HuH-7.5 (cell line): Measurements from ENCODE around the gene CEACAM5.
"Not testable (repeated sequence)": the region's sequence is repeated elsewhere in the genome, so short reads cannot be mapped to it uniquely, and the experiment has no call there.

Source experiments
- DNase-seq: peaks from one replicate; pipeline ENCODE4 v3.0.0; 2011; ENCODE audit warnings: low spot score

Gene CEACAM5

GRCh38 chr19:41740415-41741243 lies 32.2 kb downstream of the CEACAM5 start:
- DNase-seq, result no peak

- DNase-seq, result no peak
These were observed 32.8 kb downstream of the CEACAM5 start for GRCh38 chr19:41741244-41741554.

GRCh38 chr19:41744850-41745249 lies 36.4 kb downstream of the CEACAM5 start:
- no peak for DNase-seq

DNA sequence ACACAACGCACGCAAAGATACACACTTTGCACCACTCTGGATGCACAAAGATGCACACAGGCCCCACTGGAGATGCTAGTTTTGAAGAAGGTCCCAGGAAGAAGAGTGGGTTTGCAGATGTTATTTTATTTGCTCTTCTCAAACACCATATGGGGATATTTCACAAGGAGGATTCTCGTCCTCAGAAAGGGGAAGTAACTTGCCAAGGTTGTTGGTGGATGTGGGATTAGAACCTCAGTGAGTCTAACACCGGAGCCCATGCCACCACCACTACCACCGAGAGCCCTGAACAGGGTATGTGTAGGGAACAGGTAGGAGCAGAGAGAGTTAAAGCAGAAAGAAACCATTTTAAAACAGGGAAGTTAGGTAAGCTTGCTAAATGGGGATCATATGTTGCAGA lies 37.3 kb downstream of the CEACAM5 start:
- no peak for DNase-seq

DNA sequence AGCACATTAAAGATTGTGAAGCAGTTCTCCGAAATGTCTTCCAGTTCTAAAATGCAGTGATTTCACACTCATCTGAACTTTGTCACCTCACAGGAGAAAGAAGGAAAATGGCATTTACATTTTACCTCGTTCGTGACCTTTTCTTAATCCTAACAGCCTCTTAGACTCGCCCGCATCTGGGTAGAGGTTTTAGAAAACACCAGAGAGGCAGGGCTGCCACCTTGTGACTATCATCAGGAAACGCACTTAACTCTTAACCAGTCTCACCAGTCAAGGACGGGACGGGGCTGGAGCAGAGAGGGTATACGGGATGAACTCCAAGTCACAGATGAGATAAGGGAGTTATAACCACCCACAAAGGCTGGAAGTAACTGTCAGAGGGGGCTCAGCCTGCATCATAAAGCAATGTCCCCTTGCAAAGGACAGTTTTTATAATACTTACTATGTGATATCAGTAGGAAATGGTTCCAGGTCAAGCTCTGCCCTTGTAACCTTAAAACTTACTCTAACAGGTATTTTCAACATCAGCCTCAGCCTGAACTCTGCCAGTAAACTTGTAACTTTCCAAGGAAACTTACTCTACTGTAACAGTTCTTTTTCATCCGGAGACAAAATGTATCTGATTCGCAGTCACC lies 38.3 kb downstream of the CEACAM5 start:
- peak; percentile 35 for DNase-seq

- DNase-seq, result no peak
These were observed 39.6 kb downstream of the CEACAM5 start for GRCh38 chr19:41748012-41748411.

GRCh38 chr19:41750248-41751134 lies 42.1 kb downstream of the CEACAM5 start:
- DNase-seq, result not testable (repeated sequence)

- DNase-seq, result peak; percentile 31
These were observed 44.7 kb downstream of the CEACAM5 start for GRCh38 chr19:41753159-41753558.

DNA sequence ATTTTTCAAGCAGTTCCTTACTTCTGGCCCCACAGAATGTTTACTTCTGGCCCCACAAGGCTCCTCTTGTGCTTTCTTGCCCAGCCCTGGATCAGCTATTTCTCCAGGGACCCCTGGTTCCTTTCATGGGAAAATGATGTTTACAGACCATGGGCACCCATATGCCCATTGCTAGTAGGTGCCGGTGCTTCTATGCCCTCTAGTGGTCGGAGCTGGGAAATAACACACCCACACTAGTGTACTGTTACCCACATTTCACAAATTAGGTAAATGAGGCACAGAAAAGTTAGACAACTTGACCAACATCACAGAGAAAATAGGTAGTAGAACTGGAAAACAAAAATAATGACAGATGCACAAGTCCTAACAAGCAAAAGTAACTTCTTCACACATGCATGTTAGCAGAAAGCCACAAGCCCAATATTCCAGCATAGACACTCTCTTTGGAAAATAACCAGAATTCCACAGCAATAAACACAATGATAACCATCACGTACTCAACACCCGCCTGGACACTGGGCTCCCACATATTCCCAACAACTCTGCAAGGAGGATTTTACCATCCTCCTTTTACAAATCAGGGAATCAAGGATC lies 45.6 kb downstream of the CEACAM5 start:
- DNase-seq, result no peak

- DNase-seq, result no peak
These were observed 47.0 kb downstream of the CEACAM5 start, which contains the start of gene CEACAM6 for GRCh38 chr19:41755328-41755913. Gene CEACAM6 (plus strand): TSS chr19:41755530. CDS start chr19:41755639, 109 bp downstream.

GRCh38 chr19:41758846-41759245 lies 50.4 kb downstream of the CEACAM5 start:
- DNase-seq, result no peak

DNA sequence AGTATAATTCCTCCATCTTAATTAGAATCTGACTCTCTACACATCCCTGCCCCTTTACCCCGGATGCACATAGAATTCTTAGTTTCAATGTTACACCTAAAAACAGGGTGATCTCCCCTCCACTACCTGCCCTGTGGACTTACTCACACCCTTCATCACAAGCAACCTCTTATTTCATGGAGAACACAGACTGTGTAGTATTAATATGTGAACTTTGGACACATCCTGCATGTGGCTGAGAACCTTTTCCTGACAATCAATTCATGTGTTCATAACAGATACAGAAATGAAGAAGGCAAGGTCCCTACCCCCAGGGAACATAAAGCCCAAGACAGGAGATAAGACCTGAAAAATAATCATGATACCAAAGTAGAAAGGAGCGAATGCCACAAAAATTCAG lies 58.7 kb downstream of the CEACAM5 start:
- no peak for DNase-seq

DNA sequence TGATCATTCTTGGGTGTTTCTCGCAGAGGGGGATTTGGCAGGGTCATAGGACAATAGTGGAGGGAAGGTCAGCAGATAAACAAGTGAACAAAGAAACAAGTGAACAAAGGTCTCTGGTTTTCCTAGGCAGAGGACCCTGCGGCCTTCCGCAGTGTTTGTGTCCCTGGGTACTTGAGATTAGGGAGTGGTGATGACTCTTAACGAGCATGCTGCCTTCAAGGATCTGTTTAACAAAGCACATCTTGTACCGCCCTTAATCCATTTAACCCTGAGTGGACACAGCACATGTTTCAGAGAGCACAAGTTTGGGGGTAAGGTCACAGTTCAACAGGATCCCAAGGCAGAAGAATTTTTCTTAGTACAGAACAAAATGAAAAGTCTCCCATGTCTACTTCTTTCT lies 59.7 kb downstream of the CEACAM5 start:
- DNase-seq, result not testable (repeated sequence)

GRCh38 chr19:41769608-41770007 lies 61.2 kb downstream of the CEACAM5 start:
- DNase-seq, result no peak

- no peak for DNase-seq
These were observed 63.0 kb downstream of the CEACAM5 start for GRCh38 chr19:41771410-41771809.

DNA sequence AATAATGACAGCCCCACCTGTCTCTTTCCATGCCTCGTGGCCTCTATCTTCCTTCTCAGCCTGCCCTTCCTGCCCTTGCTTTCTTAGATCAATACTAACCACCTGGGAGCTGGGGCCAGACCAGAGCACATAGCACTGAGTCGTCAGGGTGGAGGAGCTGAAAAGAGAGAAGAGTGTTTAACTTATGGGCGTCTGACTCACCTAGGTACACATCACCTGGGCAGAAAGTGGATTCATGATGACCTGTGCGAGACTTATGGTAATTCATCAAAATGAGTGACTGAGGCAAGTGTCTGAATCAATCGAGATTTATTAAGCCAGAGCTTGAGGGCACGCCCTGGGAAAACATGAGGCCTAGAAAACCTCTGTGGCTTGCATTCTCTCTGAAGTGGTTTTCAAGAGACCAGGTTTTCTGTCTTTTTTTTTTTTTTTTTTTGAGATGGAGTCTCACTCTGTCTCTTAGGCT lies 66.1 kb downstream of the CEACAM5 start:
- DNase-seq, result peak; percentile 22

DNA sequence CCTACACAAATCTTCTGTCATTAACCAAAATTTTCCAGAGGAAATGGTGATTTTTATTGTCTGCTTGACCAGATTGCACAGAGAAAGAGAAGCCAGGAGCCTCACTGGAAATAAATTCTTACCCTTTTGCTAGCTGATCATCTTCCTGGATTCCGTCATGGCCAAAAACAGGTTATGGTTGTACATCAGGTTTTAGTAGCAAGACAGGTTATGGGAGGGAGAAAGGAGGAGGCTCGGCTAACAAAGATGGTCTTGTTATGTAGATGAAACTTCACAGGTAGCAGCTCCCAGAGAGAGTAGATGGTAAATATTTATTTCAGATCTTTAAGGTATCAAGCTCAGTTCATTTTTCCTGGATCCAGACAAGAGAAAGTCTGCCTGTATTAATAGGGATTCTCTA lies 68.3 kb downstream of the CEACAM5 start:
- DNase-seq, result no peak
